ENCODE data around the gene MAEA.

- TF ChIP-seq POLR2A (IDR thresholded peaks at IDR 0.05) (no peak), CTCF (IDR thresholded peaks at IDR 0.05) (no peak)
These were observed 20.5 kb upstream of the MAEA start for GRCh38 chr4:1269209-1269608.
